PC-9 (cell line): Measurements from ENCODE around the gene NRROS. TPM values are rescaled to one million over a fixed set of nuclear protein-coding genes. Genes with fewer than 3 reads are reported as not detected.

Experiments
- BruUV-seq: library from RNA; stranded (reverse); fragments of 400-500 nt; replicated peaks from 2 replicates; lab custom pipeline; 2021; lab: Mats Ljungman, UMichigan
- CTCF ChIA-PET: fragments of 300-600 bp; sonication (Branson Sonifier 250); formaldehyde crosslinking; loops from one replicate; lab custom pipeline; 2022; ENCODE audit warnings: antibody characterized with exemption; lab: Charles Lee
- POLR2A ChIA-PET: fragments of 300-600 bp; sonication (Branson Sonifier 250); formaldehyde crosslinking; loops from one replicate; lab custom pipeline; 2022; ENCODE audit warnings: antibody characterized with exemption; ENCODE audit not compliant: unreplicated experiment; lab: Charles Lee
- DNase-seq, 2 experiments: peaks; one replicate each; pipeline versions ENCODE4 v3.0.0 to v3.0.0-alpha.2; 2015 to 2022; ENCODE audit warnings: mixed read lengths in 1 of 2
- H2AFZ ChIP-seq: fragments of 200-600 bp; sonication (generic); 2 replicates; pipeline ENCODE4 v1.8.1; 2017; ENCODE audit warnings: antibody characterized with exemption
- H3F3A ChIP-seq: fragments of 200-600 bp; sonication (generic); 2 replicates; pipeline ENCODE4 v1.8.1; 2017; ENCODE audit warnings: antibody characterized with exemption, mild to moderate bottlenecking, low read depth; ENCODE audit not compliant: insufficient read depth
- H3K27ac ChIP-seq: fragments of 200-600 bp; sonication (generic); 2 replicates; pipeline ENCODE4 v1.6.1; 2016; ENCODE audit warnings: mixed run types
- H3K27me3 ChIP-seq: fragments of 200-600 bp; sonication (generic); 2 replicates; pipeline ENCODE4 v1.6.1; 2016; ENCODE audit warnings: low read depth, mixed run types; ENCODE audit not compliant: insufficient read depth
- H3K36me3 ChIP-seq: fragments of 200-600 bp; sonication (generic); 2 replicates; pipeline ENCODE4 v1.6.1; 2016; ENCODE audit warnings: low read depth, mixed run types
- H3K4me1 ChIP-seq: fragments of 200-600 bp; sonication (generic); replicated peaks from 2 replicates; pipeline ENCODE4 v1.6.1; 2016; ENCODE audit warnings: mixed run types; ENCODE audit not compliant: insufficient read depth
- H3K4me2 ChIP-seq: fragments of 200-600 bp; sonication (generic); 2 replicates; pipeline ENCODE4 v1.6.1; 2017; ENCODE audit warnings: mixed run types
- H3K4me3 ChIP-seq: fragments of 200-600 bp; sonication (generic); 2 replicates; pipeline ENCODE4 v1.6.1; 2016; ENCODE audit warnings: mixed run types
- H3K79me2 ChIP-seq: fragments of 200-600 bp; sonication (generic); 2 replicates; pipeline ENCODE4 v1.6.1; 2017; ENCODE audit warnings: low read depth, mixed run types
- H3K9me2 ChIP-seq: fragments of 200-600 bp; sonication (generic); 2 replicates; pipeline ENCODE4 v1.8.1; 2017; ENCODE audit warnings: mild to moderate bottlenecking; ENCODE audit not compliant: insufficient read depth
- H3K9me3 ChIP-seq: fragments of 200-600 bp; sonication (generic); 2 replicates; pipeline ENCODE4 v1.8.1; 2016; ENCODE audit warnings: low read depth; ENCODE audit not compliant: insufficient read depth
- H4K20me1 ChIP-seq: fragments of 200-600 bp; sonication (generic); 2 replicates; pipeline ENCODE4 v1.8.1; 2017; ENCODE audit not compliant: insufficient read depth
- EZH2 ChIP-seq: fragments of 200-600 bp; sonication (generic); IDR thresholded peaks from 2 replicates; pipeline ENCODE4 v1.8.0; 2017; ENCODE audit warnings: antibody characterized with exemption, low read depth
- intact Hi-C: fragments of 100-400 bp; cut with micrococcal nuclease; formaldehyde crosslinking; loops from one replicate; pipeline ENCODE4 v1.10.0; 2022; ENCODE audit not compliant: unreplicated experiment
- total RNA-seq: library from RNA; stranded (reverse); gene quantifications from 2 replicates; pipeline ENCODE4 v1.2.3, GENCODE V29; 2021
- TF ChIP-seq, protein P1 (sequence below): fragments of 200-600 bp; sonication (generic); conservative IDR thresholded peaks from 2 replicates; pipeline ENCODE4 v1.6.1; 2017; ENCODE audit warnings: mixed run types, antibody characterized with exemption, mild to moderate bottlenecking, moderate library complexity

NRROS gene
- total RNA-seq, 1 experiment from 2014 or later: 2.2 TPM

DNA sequence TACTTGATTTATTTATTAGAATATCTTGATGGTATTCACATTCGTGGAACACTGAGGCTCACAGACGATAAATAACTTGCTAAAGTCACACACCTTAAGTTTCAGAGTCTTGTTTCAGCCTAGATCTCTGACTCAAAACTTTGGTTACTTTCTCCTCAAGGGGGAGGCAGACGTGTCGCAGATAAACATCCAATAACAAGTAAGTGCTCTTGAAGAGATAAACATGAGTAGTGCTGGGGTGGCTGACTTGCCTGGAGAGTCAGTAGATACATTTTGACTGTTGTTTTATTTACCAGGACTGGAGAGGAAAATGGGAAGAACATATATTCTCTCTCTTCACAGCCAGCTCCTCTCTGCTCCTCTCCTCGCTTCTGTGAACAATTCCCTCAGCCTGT is 39.8 kb upstream of the NRROS start:
- Histone ChIP-seq H3K9me3 (no peaks in the 10 kb centered on the region), H3K27ac (no peak overlapping the region), H2AFZ (peak overlapping the region; percentile 18; the same call in 1 of the 2 replicates), H3F3A (no peaks in the 10 kb centered on the region), H3K4me3 (no peak overlapping the region), H4K20me1 (no peaks in the 10 kb centered on the region), H3K4me1 (no peaks in the 10 kb centered on the region), H3K4me2 (no peak overlapping the region), H3K36me3 (no peaks in the 10 kb centered on the region), H3K27me3 (no peaks in the 10 kb centered on the region), H3K79me2 (no peaks in the 10 kb centered on the region), H3K9me2 (no peaks in the 10 kb centered on the region)
- ChIA-PET POLR2A (no interaction called here), CTCF (no interaction called here)
- no TSS peak for BruUV-seq
- no peak for TF ChIP-seq EZH2
- TF ChIP-seq, protein P1, sequence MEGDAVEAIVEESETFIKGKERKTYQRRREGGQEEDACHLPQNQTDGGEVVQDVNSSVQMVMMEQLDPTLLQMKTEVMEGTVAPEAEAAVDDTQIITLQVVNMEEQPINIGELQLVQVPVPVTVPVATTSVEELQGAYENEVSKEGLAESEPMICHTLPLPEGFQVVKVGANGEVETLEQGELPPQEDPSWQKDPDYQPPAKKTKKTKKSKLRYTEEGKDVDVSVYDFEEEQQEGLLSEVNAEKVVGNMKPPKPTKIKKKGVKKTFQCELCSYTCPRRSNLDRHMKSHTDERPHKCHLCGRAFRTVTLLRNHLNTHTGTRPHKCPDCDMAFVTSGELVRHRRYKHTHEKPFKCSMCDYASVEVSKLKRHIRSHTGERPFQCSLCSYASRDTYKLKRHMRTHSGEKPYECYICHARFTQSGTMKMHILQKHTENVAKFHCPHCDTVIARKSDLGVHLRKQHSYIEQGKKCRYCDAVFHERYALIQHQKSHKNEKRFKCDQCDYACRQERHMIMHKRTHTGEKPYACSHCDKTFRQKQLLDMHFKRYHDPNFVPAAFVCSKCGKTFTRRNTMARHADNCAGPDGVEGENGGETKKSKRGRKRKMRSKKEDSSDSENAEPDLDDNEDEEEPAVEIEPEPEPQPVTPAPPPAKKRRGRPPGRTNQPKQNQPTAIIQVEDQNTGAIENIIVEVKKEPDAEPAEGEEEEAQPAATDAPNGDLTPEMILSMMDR: no peak
- intact Hi-C loops: loop anchor here (10.0 kb wide), 1 partner anchor 585 kb away; no protein-coding TSS in a partner anchor
- no peak for DNase-seq

- Histone ChIP-seq H2AFZ (no peak overlapping the region), H3K9me3 (no peaks in the 10 kb centered on the region), H3K4me2 (no peak overlapping the region), H3K27me3 (no peaks in the 10 kb centered on the region), H4K20me1 (no peaks in the 10 kb centered on the region), H3K9me2 (no peaks in the 10 kb centered on the region), H3K36me3 (no peaks in the 10 kb centered on the region), H3K27ac (no peak overlapping the region), H3K4me3 (no peak overlapping the region), H3K4me1 (no peaks in the 10 kb centered on the region), H3K79me2 (no peaks in the 10 kb centered on the region), H3F3A (no peaks in the 10 kb centered on the region)
- intact Hi-C loops: loop anchor here (10.0 kb wide), 1 partner anchor 584 kb away; no protein-coding TSS in a partner anchor
- no TSS peak for BruUV-seq
- no peak for TF ChIP-seq EZH2
- TF ChIP-seq, protein P1: no peak
- ChIA-PET CTCF (no interaction called here), POLR2A (no interaction called here)
- DNase-seq: no peak
Observed at GRCh38 chr3:196600359-196600758, 39.1 kb upstream of the NRROS start.

GRCh38 chr3:196602673-196603072 is 36.8 kb upstream of the NRROS start:
- BruUV-seq: no TSS peak
- ChIA-PET CTCF (no interaction called here), POLR2A (no interaction called here)
- no peaks in the 10 kb centered on the region for H3K4me1 ChIP-seq
- peak in 1 of 2 experiments; percentile 21 for DNase-seq
- H3K9me3 ChIP-seq: no peaks in the 10 kb centered on the region
- no peaks in the 10 kb centered on the region for H3K27me3 ChIP-seq
- H3K9me2 ChIP-seq: no peaks in the 10 kb centered on the region
- no peaks in the 10 kb centered on the region for H3F3A ChIP-seq
- H3K27ac ChIP-seq: no peak overlapping the region
- no peak overlapping the region for H2AFZ ChIP-seq
- intact Hi-C loops: loop anchor here (10.0 kb wide), 1 partner anchor 582 kb away; no protein-coding TSS in a partner anchor
- H3K4me3 ChIP-seq: no peak overlapping the region
- TF ChIP-seq, protein P1: no peak
- no peak for TF ChIP-seq EZH2
- H3K79me2 ChIP-seq: no peaks in the 10 kb centered on the region
- no peak overlapping the region for H3K4me2 ChIP-seq
- H3K36me3 ChIP-seq: no peaks in the 10 kb centered on the region
- no peaks in the 10 kb centered on the region for H4K20me1 ChIP-seq
